ENCODE results near the gene CALM3. TPM values are rescaled to one million over a fixed set of nuclear protein-coding genes. Genes with fewer than 3 reads are reported as not detected.
A peak's percentile ranks its signal among the peaks of the same experiment; 100 is the strongest.

CALM3 gene
- total RNA-seq, 3 donors from 2014 or later (not counting 1 experiment from before 2014, with no cell fraction given) = 218 to 272 (median 235) TPM

DNA sequence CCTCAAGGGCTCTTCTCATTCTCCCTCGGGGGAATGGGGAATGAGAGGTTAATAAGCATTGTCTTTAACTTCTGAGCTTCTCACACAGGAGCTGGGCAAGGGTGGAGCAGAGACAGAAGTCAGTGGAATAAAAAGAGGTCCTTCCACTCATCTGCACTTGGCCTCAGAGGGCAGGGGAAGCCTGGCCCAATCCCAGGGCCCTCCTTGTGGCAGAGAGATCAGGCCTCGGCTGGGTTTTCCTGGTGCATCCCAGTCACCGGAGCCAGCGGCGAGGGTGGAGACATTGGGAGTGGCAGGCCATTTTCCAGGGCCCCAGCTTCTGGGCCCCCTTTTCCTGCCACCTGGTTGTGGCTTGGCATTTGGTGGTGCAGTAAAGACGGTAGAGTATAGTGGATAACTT, 10.6 kb downstream of the CALM3 start:
- Histone ChIP-seq H3K27me3 (ENCODE audit: control insufficient read depth, insufficient read depth, low read length) (no peaks in the 10 kb centered on the region), H3K27ac (ENCODE audit: low read length) (peak overlapping the region; percentile 61), H3K36me3 (ENCODE audit: control insufficient read depth, insufficient read depth, low read length) (peaks cover 30% of the 10 kb centered on the region), H3K4me3 (ENCODE audit: low read length) (no peak overlapping the region), H3K9me3 (ENCODE audit: control insufficient read depth, insufficient read depth, low read length) (no peaks in the 10 kb centered on the region), H3K4me1 (ENCODE audit: control insufficient read depth, insufficient read depth, low read length) (peaks cover 35% of the 10 kb centered on the region)
- Mint-ChIP-seq H3K36me3 (peaks cover 14% of the 10 kb centered on the region), H3K27me3 (ENCODE audit: low read depth in 2 of 2) (peaks cover 4 to 9% of the 10 kb centered on the region in 2 donors), H3K4me3 (no peak overlapping the region), H3K4me1 (peaks cover 31 to 34% of the 10 kb centered on the region in 2 donors), H3K9me3 (no peaks in the 10 kb centered on the region), H3K27ac (peak overlapping the region; percentile 61 to 78)
- 39% methylated on average over 6 of the region's 6 CpGs for WGBS (ENCODE audit: insufficient coverage)
- intact Hi-C loops (cut with micrococcal nuclease) = no loop called here
- DNase-seq = peak in 1 of 2 donors; percentile 40
- TF ChIP-seq, protein P1, sequence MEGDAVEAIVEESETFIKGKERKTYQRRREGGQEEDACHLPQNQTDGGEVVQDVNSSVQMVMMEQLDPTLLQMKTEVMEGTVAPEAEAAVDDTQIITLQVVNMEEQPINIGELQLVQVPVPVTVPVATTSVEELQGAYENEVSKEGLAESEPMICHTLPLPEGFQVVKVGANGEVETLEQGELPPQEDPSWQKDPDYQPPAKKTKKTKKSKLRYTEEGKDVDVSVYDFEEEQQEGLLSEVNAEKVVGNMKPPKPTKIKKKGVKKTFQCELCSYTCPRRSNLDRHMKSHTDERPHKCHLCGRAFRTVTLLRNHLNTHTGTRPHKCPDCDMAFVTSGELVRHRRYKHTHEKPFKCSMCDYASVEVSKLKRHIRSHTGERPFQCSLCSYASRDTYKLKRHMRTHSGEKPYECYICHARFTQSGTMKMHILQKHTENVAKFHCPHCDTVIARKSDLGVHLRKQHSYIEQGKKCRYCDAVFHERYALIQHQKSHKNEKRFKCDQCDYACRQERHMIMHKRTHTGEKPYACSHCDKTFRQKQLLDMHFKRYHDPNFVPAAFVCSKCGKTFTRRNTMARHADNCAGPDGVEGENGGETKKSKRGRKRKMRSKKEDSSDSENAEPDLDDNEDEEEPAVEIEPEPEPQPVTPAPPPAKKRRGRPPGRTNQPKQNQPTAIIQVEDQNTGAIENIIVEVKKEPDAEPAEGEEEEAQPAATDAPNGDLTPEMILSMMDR (IDR thresholded peaks at IDR 0.05) = no peak
- ATAC-seq = no peak

- intact Hi-C loops (cut with micrococcal nuclease) = no loop called here
- 96% methylated on average over 22 of the region's 22 CpGs for WGBS (ENCODE audit: insufficient coverage)
- Histone ChIP-seq H3K4me1 (ENCODE audit: control insufficient read depth, insufficient read depth, low read length) (peaks cover 47% of the 10 kb centered on the region), H3K4me3 (ENCODE audit: low read length) (no peak overlapping the region), H3K27me3 (ENCODE audit: control insufficient read depth, insufficient read depth, low read length) (no peaks in the 10 kb centered on the region), H3K36me3 (ENCODE audit: control insufficient read depth, insufficient read depth, low read length) (peaks cover 14% of the 10 kb centered on the region), H3K9me3 (ENCODE audit: control insufficient read depth, insufficient read depth, low read length) (no peaks in the 10 kb centered on the region), H3K27ac (ENCODE audit: low read length) (no peak overlapping the region)
- no peak for ATAC-seq
- TF ChIP-seq, protein P1 (IDR thresholded peaks at IDR 0.05) = no peak
- Mint-ChIP-seq H3K27me3 (ENCODE audit: low read depth in 2 of 2) (peaks cover 7 to 10% of the 10 kb centered on the region in 2 donors), H3K9me3 (no peaks in the 10 kb centered on the region), H3K27ac (no peak overlapping the region), H3K36me3 (peaks cover 8% of the 10 kb centered on the region), H3K4me1 (peaks cover 32 to 33% of the 10 kb centered on the region in 2 donors), H3K4me3 (no peak overlapping the region)
- no peak for DNase-seq
Observed at GRCh38 chr19:46613525-46613924, 12.4 kb downstream of the CALM3 start.

DNA sequence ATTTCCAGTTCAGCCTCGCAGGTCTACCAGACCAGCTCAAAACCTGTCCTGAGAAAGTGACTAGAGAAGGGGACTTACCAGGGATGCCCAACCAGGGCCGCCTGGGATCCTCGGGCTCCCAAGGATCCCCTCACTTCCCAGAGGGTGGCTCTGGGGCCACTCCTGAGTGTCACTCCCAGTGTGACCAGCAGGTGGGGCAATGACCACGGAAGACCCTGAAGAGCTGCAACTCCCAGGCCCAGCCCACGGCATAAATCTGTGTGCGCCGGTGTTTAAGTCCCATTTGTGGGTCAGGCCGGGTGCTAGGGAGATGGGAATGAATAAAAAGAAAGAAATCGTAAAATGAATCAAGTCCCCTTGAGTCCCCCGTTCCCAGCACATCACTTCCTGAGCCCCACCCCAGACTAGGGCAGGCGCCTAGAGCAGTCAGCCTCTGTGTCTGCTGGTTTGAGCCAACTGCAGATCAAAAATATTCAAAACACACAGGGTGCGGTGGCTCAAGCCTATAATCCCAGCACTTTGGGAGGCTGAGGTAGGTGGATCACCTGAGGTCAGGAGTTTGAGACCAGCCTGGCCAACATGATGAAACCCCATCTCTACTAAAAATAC, 13.1 kb downstream of the CALM3 start:
- H3K36me3 ChIP-seq (ENCODE audit: control insufficient read depth, insufficient read depth, low read length) = peaks cover 7% of the 10 kb centered on the region
- TF ChIP-seq, protein P1 (IDR thresholded peaks at IDR 0.05) = peak; percentile 78
- no peak overlapping the region for H3K4me3 ChIP-seq (ENCODE audit: low read length)
- H3K27ac ChIP-seq (ENCODE audit: low read length) = no peak overlapping the region
- H3K4me1 ChIP-seq (ENCODE audit: control insufficient read depth, insufficient read depth, low read length) = peaks cover 52% of the 10 kb centered on the region
- H3K9me3 Mint-ChIP-seq = no peaks in the 10 kb centered on the region
- ATAC-seq = peak; percentile 86 to 92 (median 89)
- DNase-seq = peak; percentile 74 to 90
- 14% methylated on average over 11 of the region's 12 CpGs for WGBS (ENCODE audit: insufficient coverage)
- intact Hi-C loops (cut with micrococcal nuclease) = loop anchor here (1.0 kb wide), 2 partner anchors 48 to 114 kb away; no protein-coding TSS in a partner anchor
- H3K27ac Mint-ChIP-seq = no peak overlapping the region
- no peaks in the 10 kb centered on the region for H3K27me3 ChIP-seq (ENCODE audit: control insufficient read depth, insufficient read depth, low read length)
- H3K36me3 Mint-ChIP-seq = peaks cover 3% of the 10 kb centered on the region
- H3K4me3 Mint-ChIP-seq = no peak overlapping the region
- no peaks in the 10 kb centered on the region for H3K9me3 ChIP-seq (ENCODE audit: control insufficient read depth, insufficient read depth, low read length)
- peaks cover 7 to 10% of the 10 kb centered on the region in 2 donors for H3K27me3 Mint-ChIP-seq (ENCODE audit: low read depth in 2 of 2)
- peaks cover 32 to 33% of the 10 kb centered on the region in 2 donors for H3K4me1 Mint-ChIP-seq

DNA sequence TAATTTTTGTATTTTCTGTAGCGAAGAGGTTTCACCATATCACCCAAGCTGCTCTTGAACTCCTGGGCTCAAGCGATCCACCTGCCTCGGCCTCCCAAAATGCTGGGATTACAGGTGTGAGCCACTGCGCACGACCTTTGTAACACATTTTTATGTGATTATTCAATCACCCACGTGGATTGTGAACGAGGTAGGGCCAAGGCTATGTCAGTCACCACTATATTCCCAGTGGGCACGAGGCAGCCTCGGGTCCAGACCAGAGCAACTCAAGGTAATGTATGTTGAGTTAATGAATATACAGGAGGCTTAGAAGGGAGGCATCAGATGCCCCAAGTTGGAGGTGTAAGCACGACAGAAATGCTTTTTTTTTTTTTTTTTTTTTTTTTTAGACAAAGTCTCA, 14.8 kb downstream of the CALM3 start:
- ATAC-seq (no peak), DNase-seq (no peak)
- H3K9me3 ChIP-seq (ENCODE audit: control insufficient read depth, insufficient read depth, low read length) = no peaks in the 10 kb centered on the region
- peaks cover 7 to 10% of the 10 kb centered on the region in 2 donors for H3K27me3 Mint-ChIP-seq (ENCODE audit: low read depth in 2 of 2)
- H3K36me3 Mint-ChIP-seq = no peaks in the 10 kb centered on the region
- H3K27me3 ChIP-seq (ENCODE audit: control insufficient read depth, insufficient read depth, low read length) = no peaks in the 10 kb centered on the region
- peaks cover 63% of the 10 kb centered on the region for H3K4me1 ChIP-seq (ENCODE audit: control insufficient read depth, insufficient read depth, low read length)
- H3K9me3 Mint-ChIP-seq = no peaks in the 10 kb centered on the region
- no peak overlapping the region for H3K27ac Mint-ChIP-seq
- H3K4me1 Mint-ChIP-seq = peaks cover 28 to 29% of the 10 kb centered on the region in 2 donors
- intact Hi-C loops (cut with micrococcal nuclease) = no loop called here
- no peak overlapping the region for H3K4me3 Mint-ChIP-seq
- 90% methylated on average over 9 of the region's 10 CpGs for WGBS (ENCODE audit: insufficient coverage)
- H3K36me3 ChIP-seq (ENCODE audit: control insufficient read depth, insufficient read depth, low read length) = no peaks in the 10 kb centered on the region
- H3K27ac ChIP-seq (ENCODE audit: low read length) = no peak overlapping the region
- TF ChIP-seq, protein P1 (IDR thresholded peaks at IDR 0.05) = no peak
- H3K4me3 ChIP-seq (ENCODE audit: low read length) = no peak overlapping the region

Data from natural killer cell (primary cell).